ENCODE data around the gene PHF1. TPM values are rescaled to one million over a fixed set of nuclear protein-coding genes. Genes with fewer than 3 reads are reported as not detected.

The PHF1 gene
- total and polyA plus RNA-seq, 2 of the 13 experiments (the other 11 are each of a cell fraction or from before 2014, with no cell fraction given), result 25.4 to 61.9 TPM

- TF ChIP-seq IRF2 (CRISPR knock-in tag; IDR thresholded peaks at IDR 0.05) (peak; percentile 98; the same call in 1 of the 2 replicates), ZNF615 (CRISPR knock-in tag; IDR thresholded peaks at IDR 0.05; ENCODE audit: borderline replicate concordance) (no peak), DR1 (CRISPR knock-in tag; IDR thresholded peaks at IDR 0.05) (peak; percentile 69), ZNF253 (CRISPR knock-in tag; IDR thresholded peaks at IDR 0.05; ENCODE audit: borderline replicate concordance) (0 out of 2 replicates have a peak, but pooled peaks have one; percentile 51), ZNF331 (CRISPR knock-in tag; IDR thresholded peaks at IDR 0.05) (peak; percentile 89), ARNT2 (CRISPR knock-in tag; IDR thresholded peaks at IDR 0.05; ENCODE audit: low read depth) (peak; percentile 97), POLR2A (IDR thresholded peaks at IDR 0.05; ENCODE audit: insufficient read depth in 1 of 2, low read depth in 2 of 2, low read length in 2 of 2) (peak; percentile 68 to 81), CREM (IDR thresholded peaks at IDR 0.05) (peak; percentile 98), CREM (CRISPR knock-in tag; IDR thresholded peaks at IDR 0.05) (peak; percentile 63; the same call in 1 of the 2 replicates), BHLHE40 (IDR thresholded peaks at IDR 0.05; ENCODE audit: low read length) (peak; percentile 92), ZNF557 (CRISPR knock-in tag; IDR thresholded peaks at IDR 0.05) (0 out of 2 replicates have a peak, but pooled peaks have one; percentile 65), ZNF816 (CRISPR knock-in tag; IDR thresholded peaks at IDR 0.05; ENCODE audit: borderline replicate concordance) (peak; percentile 77; the same call in 1 of the 2 replicates), NAIF1 (CRISPR knock-in tag; IDR thresholded peaks at IDR 0.05; ENCODE audit: borderline replicate concordance) (peak; percentile 99), ZNF501 (CRISPR knock-in tag; IDR thresholded peaks at IDR 0.05) (peak; percentile 99), ZMAT3 (CRISPR knock-in tag; conservative IDR thresholded peaks at IDR 0.05) (peak; percentile 94), POLR2AphosphoS5 (IDR thresholded peaks at IDR 0.05; ENCODE audit: low read depth, low read length) (peak; percentile 41), RFX3 (CRISPR knock-in tag; IDR thresholded peaks at IDR 0.05) (0 out of 2 replicates have a peak, but pooled peaks have one; percentile 38), ZNF17 (CRISPR knock-in tag; IDR thresholded peaks at IDR 0.05) (no peak), SUZ12 (IDR thresholded peaks at IDR 0.05; ENCODE audit: low read depth, low read length) (peak; percentile 15; the same call in 1 of the 2 replicates), SMC3 (IDR thresholded peaks at IDR 0.05; ENCODE audit: low read length) (peak; percentile 70)
- TF ChIP-seq, protein P1, sequence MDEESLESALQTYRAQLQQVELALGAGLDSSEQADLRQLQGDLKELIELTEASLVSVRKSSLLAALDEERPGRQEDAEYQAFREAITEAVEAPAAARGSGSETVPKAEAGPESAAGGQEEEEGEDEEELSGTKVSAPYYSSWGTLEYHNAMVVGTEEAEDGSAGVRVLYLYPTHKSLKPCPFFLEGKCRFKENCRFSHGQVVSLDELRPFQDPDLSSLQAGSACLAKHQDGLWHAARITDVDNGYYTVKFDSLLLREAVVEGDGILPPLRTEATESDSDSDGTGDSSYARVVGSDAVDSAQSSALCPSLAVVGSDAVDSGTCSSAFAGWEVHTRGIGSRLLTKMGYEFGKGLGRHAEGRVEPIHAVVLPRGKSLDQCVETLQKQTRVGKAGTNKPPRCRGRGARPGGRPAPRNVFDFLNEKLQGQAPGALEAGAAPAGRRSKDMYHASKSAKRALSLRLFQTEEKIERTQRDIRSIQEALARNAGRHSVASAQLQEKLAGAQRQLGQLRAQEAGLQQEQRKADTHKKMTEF (CRISPR knock-in tag; IDR thresholded peaks at IDR 0.05), result peak; percentile 99
- TF ChIP-seq, protein P2, sequence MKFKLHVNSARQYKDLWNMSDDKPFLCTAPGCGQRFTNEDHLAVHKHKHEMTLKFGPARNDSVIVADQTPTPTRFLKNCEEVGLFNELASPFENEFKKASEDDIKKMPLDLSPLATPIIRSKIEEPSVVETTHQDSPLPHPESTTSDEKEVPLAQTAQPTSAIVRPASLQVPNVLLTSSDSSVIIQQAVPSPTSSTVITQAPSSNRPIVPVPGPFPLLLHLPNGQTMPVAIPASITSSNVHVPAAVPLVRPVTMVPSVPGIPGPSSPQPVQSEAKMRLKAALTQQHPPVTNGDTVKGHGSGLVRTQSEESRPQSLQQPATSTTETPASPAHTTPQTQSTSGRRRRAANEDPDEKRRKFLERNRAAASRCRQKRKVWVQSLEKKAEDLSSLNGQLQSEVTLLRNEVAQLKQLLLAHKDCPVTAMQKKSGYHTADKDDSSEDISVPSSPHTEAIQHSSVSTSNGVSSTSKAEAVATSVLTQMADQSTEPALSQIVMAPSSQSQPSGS (CRISPR knock-in tag; IDR thresholded peaks at IDR 0.05), result peak; percentile 91
- TF ChIP-seq, protein P3, sequence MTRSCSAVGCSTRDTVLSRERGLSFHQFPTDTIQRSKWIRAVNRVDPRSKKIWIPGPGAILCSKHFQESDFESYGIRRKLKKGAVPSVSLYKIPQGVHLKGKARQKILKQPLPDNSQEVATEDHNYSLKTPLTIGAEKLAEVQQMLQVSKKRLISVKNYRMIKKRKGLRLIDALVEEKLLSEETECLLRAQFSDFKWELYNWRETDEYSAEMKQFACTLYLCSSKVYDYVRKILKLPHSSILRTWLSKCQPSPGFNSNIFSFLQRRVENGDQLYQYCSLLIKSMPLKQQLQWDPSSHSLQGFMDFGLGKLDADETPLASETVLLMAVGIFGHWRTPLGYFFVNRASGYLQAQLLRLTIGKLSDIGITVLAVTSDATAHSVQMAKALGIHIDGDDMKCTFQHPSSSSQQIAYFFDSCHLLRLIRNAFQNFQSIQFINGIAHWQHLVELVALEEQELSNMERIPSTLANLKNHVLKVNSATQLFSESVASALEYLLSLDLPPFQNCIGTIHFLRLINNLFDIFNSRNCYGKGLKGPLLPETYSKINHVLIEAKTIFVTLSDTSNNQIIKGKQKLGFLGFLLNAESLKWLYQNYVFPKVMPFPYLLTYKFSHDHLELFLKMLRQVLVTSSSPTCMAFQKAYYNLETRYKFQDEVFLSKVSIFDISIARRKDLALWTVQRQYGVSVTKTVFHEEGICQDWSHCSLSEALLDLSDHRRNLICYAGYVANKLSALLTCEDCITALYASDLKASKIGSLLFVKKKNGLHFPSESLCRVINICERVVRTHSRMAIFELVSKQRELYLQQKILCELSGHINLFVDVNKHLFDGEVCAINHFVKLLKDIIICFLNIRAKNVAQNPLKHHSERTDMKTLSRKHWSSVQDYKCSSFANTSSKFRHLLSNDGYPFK (CRISPR knock-in tag; IDR thresholded peaks at IDR 0.05; ENCODE audit: borderline replicate concordance), result peak; percentile 87
These were observed 19.4 kb upstream of the PHF1 start, which contains the start of gene KIFC1 (continued) for GRCh38 chr6:33391278-33391921.
